Skin epidermis (tissue), 12 donors: ENCODE measurements around the gene RPS27.
"Not testable (repeated sequence)": the region's sequence is repeated elsewhere in the genome, so short reads cannot be mapped to it uniquely, and the experiment has no call there.

Experiments
- H3K27ac ChIP-seq, 21 experiments: fragments of 200-600 bp; sonication (generic) in 11 of 21; one replicate each; pipeline ENCODE4 v1.5.0; 2020; ENCODE audit warnings: mild to moderate bottlenecking in 3 of 21, inconsistent platforms in 2 of 21, moderate library complexity in 2 of 21
- H3K4me3 ChIP-seq, 7 experiments: fragments of 200-600 bp; sonication (generic) in 2 of 7; one replicate each; pipeline ENCODE4 v1.5.0; 2020; ENCODE audit warnings: inconsistent platforms in 2 of 7, mild to moderate bottlenecking in 2 of 7, moderate library complexity in 1 of 7

Gene RPS27

DNA sequence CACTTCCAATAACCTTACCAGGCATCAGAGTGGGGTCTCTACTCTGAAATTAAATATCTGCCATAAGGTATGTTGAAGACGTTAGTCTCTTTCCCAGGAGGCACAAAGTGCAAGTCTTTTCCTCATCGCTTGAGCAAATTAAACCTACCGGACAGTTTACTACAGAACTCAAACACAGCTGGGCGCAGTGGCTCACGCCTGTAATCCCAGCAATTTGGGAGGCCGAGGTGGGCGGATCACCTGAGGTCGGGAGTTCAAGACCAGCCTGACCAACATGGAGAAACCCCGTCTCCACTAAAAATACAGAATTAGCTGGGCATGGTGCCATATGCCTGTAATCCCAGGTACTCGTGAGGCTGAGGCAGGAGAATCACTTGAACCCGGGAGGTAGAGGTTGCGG is 11.5 kb upstream of the RPS27 start:
- H3K4me3 ChIP-seq = not testable (repeated sequence)
- H3K27ac ChIP-seq = peak overlapping the region in 1 of 21 experiments; percentile 99

DNA sequence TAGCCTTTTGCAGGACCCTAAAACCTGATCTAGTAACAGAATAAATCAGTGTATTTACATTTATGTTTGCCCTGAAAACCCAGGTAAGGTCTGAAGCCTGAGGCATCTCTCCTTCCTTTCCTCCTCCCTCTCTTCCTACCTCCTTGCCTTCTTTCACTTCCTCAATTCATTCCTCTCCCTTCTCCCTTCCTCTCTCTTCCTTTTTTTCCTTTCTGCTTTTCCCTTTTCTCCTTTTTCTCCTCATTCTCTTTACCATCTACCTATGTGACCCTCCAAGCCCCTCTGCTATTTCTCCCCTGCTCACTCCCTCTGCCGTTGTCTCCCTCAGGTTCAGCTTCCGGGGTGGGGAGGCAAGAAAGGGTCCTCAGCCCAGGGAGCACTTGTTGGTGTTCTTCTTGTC is 8.8 kb upstream of the RPS27 start:
- peak overlapping the region in 2 of 21 experiments; percentile 16 to 21 for H3K27ac ChIP-seq

DNA sequence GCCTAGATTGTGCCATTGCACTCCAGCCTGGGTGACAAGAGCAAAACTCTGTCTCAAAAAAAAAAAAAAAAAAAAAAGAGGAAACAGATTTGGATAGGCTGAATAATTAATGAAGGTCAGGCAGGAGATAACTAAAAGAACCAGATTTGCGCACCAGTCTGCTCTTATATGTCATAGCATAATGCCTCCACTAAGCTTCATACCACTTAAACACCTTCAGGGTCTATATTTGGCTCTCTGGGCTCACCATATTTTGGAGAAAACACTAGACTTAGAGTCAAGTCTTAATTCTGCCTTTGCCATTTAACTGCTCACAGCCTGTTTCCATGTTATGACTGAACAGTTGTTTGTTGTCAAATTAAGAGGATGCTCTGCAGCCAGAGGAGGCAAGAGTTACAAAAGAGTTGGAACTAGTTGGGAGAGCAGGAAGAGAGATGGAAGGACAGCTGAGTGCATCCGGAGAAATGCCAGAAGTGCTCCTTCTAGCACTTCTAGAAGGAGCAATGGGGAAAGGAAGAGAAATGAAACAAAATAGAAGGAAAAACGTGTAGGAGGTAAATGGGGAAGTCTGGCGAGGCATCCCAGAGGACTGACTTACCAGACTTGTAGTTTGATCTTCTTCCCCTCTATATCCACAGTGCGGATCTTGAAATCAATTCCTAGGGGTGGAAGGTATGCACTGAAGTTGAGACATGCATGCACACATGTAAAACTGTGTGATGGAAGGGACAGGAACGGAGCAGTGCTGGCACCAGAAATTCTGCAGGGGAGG is 6.3 kb upstream of the RPS27 start:
- Histone ChIP-seq H3K4me3 (peak overlapping the region in 3 of 7 experiments; percentile 53 to 60 (median 60)), H3K27ac (peak overlapping the region in 14 of 21 experiments; percentile 80 to 94 (median 87))

More for the DNA sequence above, 8.8 kb upstream of the RPS27 start:
- not testable (repeated sequence) for H3K4me3 ChIP-seq

GRCh38 chr1:153985341-153985912 is 5.1 kb upstream of the RPS27 start:
- Histone ChIP-seq H3K27ac (peak overlapping the region; percentile 21 to 94 (median 86)), H3K4me3 (peak overlapping the region; percentile 36 to 62 (median 56))

DNA sequence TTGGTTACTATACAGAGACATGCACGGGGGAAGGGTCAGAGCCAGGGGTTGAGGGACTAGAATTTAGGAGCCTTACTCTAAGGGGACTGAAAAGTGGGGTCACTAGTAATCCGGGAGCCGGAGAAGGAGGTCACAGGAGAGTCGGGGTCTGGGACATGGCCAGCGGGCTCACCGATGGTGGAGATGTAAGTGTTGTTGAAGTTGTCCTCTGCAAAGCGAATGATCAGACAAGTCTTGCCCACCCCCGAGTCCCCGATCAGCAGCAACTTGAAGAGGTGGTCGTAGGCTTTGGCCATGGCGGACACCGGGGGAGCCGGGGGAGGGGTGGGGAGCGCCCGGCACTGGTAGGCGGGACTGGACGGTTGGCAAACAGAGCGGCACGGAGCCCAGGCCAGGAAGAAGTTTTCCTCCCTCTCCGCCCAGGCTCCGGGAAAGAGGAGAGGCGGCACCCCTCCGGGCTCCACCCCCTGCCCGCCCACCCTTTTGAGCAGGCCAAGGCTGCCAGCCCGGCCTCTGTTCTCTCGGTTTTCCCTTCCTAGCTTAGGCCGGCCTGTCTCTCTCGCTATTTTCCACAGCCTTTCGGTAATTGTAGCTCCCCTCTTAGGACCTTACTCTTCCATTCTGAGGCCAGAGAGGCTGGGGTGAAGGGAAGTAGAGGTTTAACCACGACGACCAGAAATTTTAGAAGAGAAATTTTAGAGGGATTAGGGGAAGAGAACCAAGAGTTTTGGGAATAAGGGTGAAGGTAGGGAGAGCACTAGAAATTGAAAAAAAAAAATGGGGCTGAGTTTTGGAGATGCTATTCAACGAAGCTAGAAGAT is 4.4 kb upstream of the RPS27 start, which contains the start of gene RAB13:
Gene RAB13, minus strand, starts transcription at position 399 of the 821 bp plus-strand sequence. Its CDS starts 103 bp downstream, at position 296.
- peak within 1 kb of the TSS; percentile 22 to 94 (median 86) for H3K27ac ChIP-seq
- peak within 1 kb of the TSS; percentile 36 to 62 (median 56) for H3K4me3 ChIP-seq

- Histone ChIP-seq H3K27ac (peak overlapping the region in 4 of 21 experiments; percentile 19 to 86 (median 62)), H3K4me3 (no peak overlapping the region)
Observed at GRCh38 chr1:153987621-153988020, 2.9 kb upstream of the RPS27 start.

DNA sequence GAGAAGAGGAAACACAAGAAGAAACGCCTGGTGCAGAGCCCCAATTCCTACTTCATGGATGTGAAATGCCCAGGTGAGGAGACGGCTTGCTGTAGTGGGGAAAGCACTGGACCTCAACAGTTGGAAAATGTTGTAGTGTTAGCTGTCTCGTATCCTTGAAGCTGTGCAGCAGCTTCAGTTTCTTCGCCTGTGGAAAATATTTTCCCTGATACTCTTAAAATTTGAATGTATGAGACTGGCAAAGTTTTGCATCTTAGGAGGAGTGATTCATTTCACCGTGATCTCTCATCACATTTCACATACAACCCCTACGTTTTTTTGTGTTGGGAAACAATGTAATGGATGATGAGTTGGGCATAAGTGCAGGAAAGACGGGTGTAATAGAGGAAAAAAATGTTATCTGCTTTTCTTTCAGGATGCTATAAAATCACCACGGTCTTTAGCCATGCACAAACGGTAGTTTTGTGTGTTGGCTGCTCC is 629 bp downstream of the RPS27 start:
- Histone ChIP-seq H3K4me3 (peak overlapping the region; percentile 49 to 97 (median 74)), H3K27ac (peak overlapping the region; percentile 73 to 99 (median 93))

GRCh38 chr1:153991806-153992205 is 1.2 kb downstream of the RPS27 start:
- H3K4me3 ChIP-seq = peak overlapping the region; percentile 49 to 97 (median 74)
- H3K27ac ChIP-seq = peak overlapping the region in 10 of 21 experiments; percentile 91 to 98 (median 96)

DNA sequence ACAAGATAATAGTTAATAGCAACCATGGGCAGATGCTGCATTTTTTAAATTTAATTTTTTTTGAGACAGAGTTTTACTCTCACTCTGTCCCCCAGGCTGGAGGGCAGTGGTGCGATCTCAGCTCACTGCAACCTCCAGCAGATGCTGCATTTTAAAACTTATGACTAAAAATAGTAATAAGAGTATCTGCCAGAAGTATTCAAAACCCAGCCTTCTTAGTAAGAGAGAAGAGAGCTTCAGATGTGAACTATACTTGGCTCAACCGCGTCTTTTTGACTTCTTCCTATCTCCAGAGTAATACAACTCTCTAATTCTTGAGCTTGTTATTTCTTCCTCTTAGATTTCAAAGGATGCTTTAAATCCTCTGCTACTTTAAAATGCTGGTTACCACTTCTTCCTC is 4.6 kb downstream of the RPS27 start:
- Histone ChIP-seq H3K27ac (no peak overlapping the region), H3K4me3 (no peak overlapping the region)

GRCh38 chr1:153995640-153996039 is 5.1 kb downstream of the RPS27 start:
- Histone ChIP-seq H3K4me3 (no peak overlapping the region), H3K27ac (no peak overlapping the region)

GRCh38 chr1:153996882-153997281 is 6.3 kb downstream of the RPS27 start:
- H3K27ac ChIP-seq, H3K4me3 ChIP-seq: not testable (repeated sequence)

DNA sequence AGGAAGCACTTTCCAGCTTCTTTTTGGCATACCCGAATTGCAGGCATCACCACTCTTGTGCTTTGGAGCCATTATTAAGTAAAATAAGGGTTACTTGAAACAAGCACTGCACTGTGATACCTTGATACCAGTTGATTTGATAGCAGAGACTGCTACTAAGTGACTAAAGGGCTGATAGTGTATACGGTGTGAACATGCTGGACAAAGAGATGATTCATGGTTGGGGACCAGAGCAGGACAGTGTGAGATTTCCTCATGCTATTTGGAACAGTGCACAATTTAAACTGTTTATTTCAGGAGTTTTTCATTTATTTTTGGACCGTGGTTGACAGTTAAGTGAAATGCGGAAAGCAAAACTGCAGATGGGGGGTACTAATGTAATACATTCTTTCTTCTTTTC is 9.9 kb downstream of the RPS27 start:
- Histone ChIP-seq H3K27ac (no peak overlapping the region), H3K4me3 (no peak overlapping the region)

GRCh38 chr1:154006136-154006535 is 15.6 kb downstream of the RPS27 start:
- Histone ChIP-seq H3K27ac (no peak overlapping the region), H3K4me3 (no peak overlapping the region)

GRCh38 chr1:154012129-154012528 is 21.6 kb downstream of the RPS27 start:
- H3K4me3 ChIP-seq = no peak overlapping the region
- no peak overlapping the region for H3K27ac ChIP-seq

DNA sequence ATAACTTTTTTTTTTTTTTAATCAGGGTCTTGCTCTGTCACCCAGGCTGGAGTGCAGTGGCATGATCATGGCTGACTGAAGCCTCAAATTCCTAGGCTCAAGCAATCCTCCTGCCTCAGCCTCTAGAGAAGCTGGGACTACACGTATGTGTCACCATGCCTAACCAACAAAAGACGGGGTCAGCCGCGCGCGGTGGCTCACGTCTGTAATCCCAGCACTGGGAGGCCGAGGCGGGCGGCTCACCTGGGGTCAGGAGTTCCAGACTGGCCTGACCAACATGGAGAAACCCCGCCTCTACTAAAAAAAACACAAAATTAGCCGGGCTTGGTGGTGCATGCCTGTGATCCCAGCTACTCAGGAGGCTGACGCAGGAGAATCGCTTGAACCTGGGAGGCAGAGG is 22.0 kb downstream of the RPS27 start:
- H3K4me3 ChIP-seq, H3K27ac ChIP-seq: not testable (repeated sequence)

DNA sequence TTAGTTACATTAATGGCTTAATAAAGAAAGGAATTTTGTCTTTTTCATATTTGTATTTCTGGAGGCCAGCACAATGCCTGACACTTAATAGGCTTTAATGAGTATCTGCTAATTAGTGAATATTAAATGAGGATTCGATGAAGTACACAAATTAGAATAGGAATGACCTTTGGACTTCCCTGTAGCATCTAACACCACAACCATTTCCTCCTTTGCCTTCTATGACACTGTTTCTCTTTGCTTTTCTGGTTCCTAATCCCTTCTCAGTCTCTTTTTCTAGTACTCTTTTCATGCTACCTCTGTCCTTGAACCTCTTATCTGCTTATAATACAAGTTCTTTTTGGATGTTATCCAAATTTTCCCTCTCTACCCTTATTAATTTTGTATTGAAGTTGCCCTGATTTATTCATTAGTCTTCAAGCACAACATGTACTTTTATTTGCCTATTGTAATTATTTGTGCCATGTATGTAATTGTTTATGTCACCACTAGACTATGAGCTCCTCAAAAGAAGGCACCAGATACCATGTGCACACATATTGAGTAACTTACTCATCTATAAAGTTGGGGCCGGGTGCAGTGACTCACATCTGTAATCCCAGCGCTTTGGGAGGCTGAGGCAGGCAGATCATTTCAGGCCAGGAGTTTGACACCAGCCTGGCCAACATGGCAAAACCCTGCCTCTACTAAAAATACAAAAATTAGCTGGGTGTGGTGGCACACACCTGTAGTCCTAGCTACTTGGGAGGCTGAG is 23.8 kb downstream of the RPS27 start:
- H3K27ac ChIP-seq = no peak overlapping the region
- no peak overlapping the region for H3K4me3 ChIP-seq

DNA sequence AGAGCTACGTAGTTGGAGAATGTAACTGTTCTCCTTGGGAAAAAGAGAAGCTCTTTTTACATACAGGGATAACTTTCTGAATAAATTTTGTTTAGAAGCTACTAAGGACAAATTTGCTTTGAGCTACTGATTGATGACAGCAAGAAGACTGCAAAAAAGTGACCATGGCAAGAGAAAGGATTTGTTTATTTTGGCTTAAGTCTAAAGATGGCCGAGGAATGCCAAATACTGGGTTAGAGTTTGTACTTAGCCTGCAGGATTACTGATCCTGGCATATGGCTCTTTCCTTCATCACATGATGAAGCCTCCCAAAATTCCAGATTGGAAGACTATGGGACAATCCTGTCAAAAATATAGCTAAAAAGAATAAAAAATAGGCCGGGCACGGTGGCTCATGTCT is 28.7 kb downstream of the RPS27 start:
- no peak overlapping the region for H3K4me3 ChIP-seq

GRCh38 chr1:154019940-154020339 is 29.4 kb downstream of the RPS27 start:
- Histone ChIP-seq H3K27ac (no peak overlapping the region), H3K4me3 (no peak overlapping the region)

More for the DNA sequence above, 28.7 kb downstream of the RPS27 start:
- no peak overlapping the region for H3K27ac ChIP-seq

DNA sequence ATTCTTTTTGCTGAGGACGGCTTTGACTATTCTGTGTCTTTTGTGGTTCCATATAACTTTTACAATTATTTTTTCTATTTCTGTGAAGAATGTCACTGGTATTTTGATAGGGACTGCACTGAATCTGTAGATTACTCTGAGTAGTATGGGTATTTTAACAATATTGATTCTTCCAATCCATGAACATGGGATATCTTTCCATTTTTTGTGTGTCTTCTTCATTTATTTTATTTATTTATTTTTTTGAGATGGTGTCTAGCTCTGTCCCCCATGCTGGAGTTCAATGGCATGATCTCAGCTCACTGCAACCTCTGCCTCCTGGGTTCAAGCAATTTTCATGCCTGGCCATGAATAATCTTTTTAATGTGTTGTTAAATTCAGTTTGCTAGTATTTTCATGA is 43.1 kb downstream of the RPS27 start:
- not testable (repeated sequence) for H3K4me3 ChIP-seq, H3K27ac ChIP-seq
